GM18858 (cell line): ENCODE measurements around the gene LRRC45.

Experiments
- ATAC-seq: cut with Tn5 transposase; IDR thresholded peaks from one replicate; pipeline ENCODE4 v1.9.1; 2021; ENCODE audit not compliant: unreplicated experiment

The LRRC45 gene

GRCh38 chr17:82007228-82007494 lies 15.9 kb upstream of the LRRC45 start:
- no peak for ATAC-seq

GRCh38 chr17:82007495-82008257 lies 15.4 kb upstream of the LRRC45 start:
- no peak for ATAC-seq

GRCh38 chr17:82008258-82008940 lies 14.7 kb upstream of the LRRC45 start:
- ATAC-seq, result no peak

- ATAC-seq, result no peak
Observed at GRCh38 chr17:82008941-82009405, 14.1 kb upstream of the LRRC45 start.

- no peak for ATAC-seq
Observed at GRCh38 chr17:82009413-82009812, 13.7 kb upstream of the LRRC45 start.

- no peak for ATAC-seq
Observed at GRCh38 chr17:82010575-82011525, 12.3 kb upstream of the LRRC45 start.

- no peak for ATAC-seq
Observed at GRCh38 chr17:82011617-82012187, 11.4 kb upstream of the LRRC45 start.

- no peak for ATAC-seq
Observed at GRCh38 chr17:82012261-82012639, 10.9 kb upstream of the LRRC45 start.

GRCh38 chr17:82012640-82013295 lies 10.3 kb upstream of the LRRC45 start:
- no peak for ATAC-seq

GRCh38 chr17:82013341-82013740 lies 9.8 kb upstream of the LRRC45 start:
- ATAC-seq, result no peak

- ATAC-seq, result no peak
Observed at GRCh38 chr17:82013772-82014321, 9.3 kb upstream of the LRRC45 start.

- ATAC-seq, result no peak
Observed at GRCh38 chr17:82014432-82014831, 8.7 kb upstream of the LRRC45 start.

- ATAC-seq, result no peak
Observed at GRCh38 chr17:82014971-82015310, 8.2 kb upstream of the LRRC45 start.

GRCh38 chr17:82015311-82015971 lies 7.7 kb upstream of the LRRC45 start:
- no peak for ATAC-seq

GRCh38 chr17:82016061-82016874 lies 6.8 kb upstream of the LRRC45 start:
- ATAC-seq, result no peak

- no peak for ATAC-seq
Observed at GRCh38 chr17:82016875-82017459, 6.1 kb upstream of the LRRC45 start.

GRCh38 chr17:82017612-82018151 lies 5.4 kb upstream of the LRRC45 start:
- no peak for ATAC-seq

- no peak for ATAC-seq
Observed at GRCh38 chr17:82018152-82018988, 4.7 kb upstream of the LRRC45 start.
